OCI-LY1 (cell line): ENCODE measurements around the gene TBC1D5.

Experiments
- H2AFZ ChIP-seq: fragments of 200-600 bp; sonication (generic), shearing (Covaris generic); 2 replicates; pipeline ENCODE4 v1.6.0; 2014; ENCODE audit warnings: antibody characterized with exemption, mild to moderate bottlenecking, low read length
- H3F3A ChIP-seq: fragments of 200-600 bp; sonication (generic), shearing (Covaris generic); 2 replicates; pipeline ENCODE4 v1.6.0; 2014; ENCODE audit warnings: mild to moderate bottlenecking, antibody characterized with exemption, low read length, moderate library complexity; ENCODE audit not compliant: insufficient read depth
- H3K27ac ChIP-seq: fragments of 200-600 bp; sonication (generic); 2 replicates; pipeline ENCODE4 v1.5.1; 2014; ENCODE audit warnings: low read length, mixed run types, mild to moderate bottlenecking, low read depth; ENCODE audit not compliant: poor library complexity, severe bottlenecking
- H3K27me3 ChIP-seq: fragments of 200-600 bp; sonication (generic); 2 replicates; pipeline ENCODE4 v1.6.0; 2014; ENCODE audit warnings: antibody characterized with exemption, mild to moderate bottlenecking, low read length, moderate library complexity; ENCODE audit not compliant: insufficient read depth
- H3K36me3 ChIP-seq: fragments of 200-600 bp; sonication (generic); 2 replicates; pipeline ENCODE4 v1.6.1; 2014; ENCODE audit warnings: mild to moderate bottlenecking, antibody characterized with exemption, low read length, moderate library complexity, mixed read lengths; ENCODE audit not compliant: insufficient read depth
- H3K4me1 ChIP-seq: fragments of 200-600 bp; sonication (generic); 2 replicates; pipeline ENCODE4 v1.5.1; 2014; ENCODE audit warnings: mild to moderate bottlenecking, low read length, moderate library complexity; ENCODE audit not compliant: insufficient read depth, severe bottlenecking
- H3K4me2 ChIP-seq: fragments of 200-600 bp; sonication (generic), shearing (Covaris generic); 2 replicates; pipeline ENCODE4 v1.6.1; 2014; ENCODE audit warnings: low read length
- H3K4me3 ChIP-seq: fragments of 200-600 bp; sonication (generic); 2 replicates; pipeline ENCODE4 v1.5.1; 2014; ENCODE audit warnings: low read length, low read depth, mild to moderate bottlenecking, mixed read lengths; ENCODE audit not compliant: poor library complexity, severe bottlenecking
- H3K79me2 ChIP-seq: fragments of 200-600 bp; shearing (Covaris generic); 2 replicates; pipeline ENCODE4 v1.6.1; 2016; ENCODE audit warnings: mixed run types, low read length, mixed read lengths; ENCODE audit not compliant: insufficient read depth
- H3K9ac ChIP-seq: fragments of 200-600 bp; sonication (generic), shearing (Covaris generic); 2 replicates; pipeline ENCODE4 v1.6.1; 2014; ENCODE audit warnings: mild to moderate bottlenecking, low read length, mixed read lengths
- H3K9me2 ChIP-seq: fragments of 200-600 bp; sonication (generic), shearing (Covaris generic); 2 replicates; pipeline ENCODE4 v1.6.1; 2014; ENCODE audit warnings: low read depth, mild to moderate bottlenecking, low read length, mixed read lengths
- H3K9me3 ChIP-seq: fragments of 200-600 bp; shearing (Covaris generic); 2 replicates; pipeline ENCODE4 v1.6.1; 2014; ENCODE audit warnings: low read length, mixed read lengths
- H4K20me1 ChIP-seq: fragments of 200-600 bp; sonication (generic), shearing (Covaris generic); 2 replicates; pipeline ENCODE4 v1.6.0; 2016; ENCODE audit warnings: mild to moderate bottlenecking, low read length; ENCODE audit not compliant: insufficient read depth
- EZH2 ChIP-seq: fragments of 200-600 bp; sonication (generic), shearing (Covaris generic); IDR thresholded peaks from 2 replicates; pipeline ENCODE4 v1.8.0; 2017; ENCODE audit warnings: borderline replicate concordance, mixed run types, mild to moderate bottlenecking, antibody characterized with exemption, low read length, moderate library complexity, mixed read lengths
- TF ChIP-seq, protein P1 (sequence below): fragments of 200-600 bp; sonication (generic), shearing (Covaris generic); IDR thresholded peaks from 2 replicates; pipeline ENCODE4 v1.5.1; 2017; ENCODE audit warnings: mild to moderate bottlenecking, antibody characterized with exemption, low read length, moderate library complexity, mixed read lengths

The TBC1D5 gene

DNA sequence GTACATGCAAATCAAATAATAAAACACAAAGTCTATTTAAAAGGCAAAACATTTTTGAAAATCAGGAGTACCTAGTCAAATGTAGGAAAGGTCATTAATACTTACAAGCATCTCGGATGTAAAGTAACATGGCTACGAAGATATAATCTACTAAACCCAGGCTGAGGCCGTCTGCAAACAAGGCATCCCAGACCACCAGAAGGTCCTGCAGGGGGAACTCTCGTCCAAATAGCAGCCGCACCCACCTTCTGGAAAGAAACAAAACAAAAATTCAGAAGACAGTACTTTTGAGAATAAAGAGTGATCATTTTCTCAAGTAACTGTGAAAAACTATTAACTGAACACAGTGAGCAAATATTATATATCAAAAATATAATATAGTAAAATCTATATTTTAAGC lies 434.5 kb downstream of the TBC1D5 start:
- no peaks in the 10 kb centered on the region for H3K9me2 ChIP-seq
- no peak overlapping the region for H2AFZ ChIP-seq
- H3K9me3 ChIP-seq, result no peaks in the 10 kb centered on the region
- H3K27me3 ChIP-seq, result no peaks in the 10 kb centered on the region
- TF ChIP-seq, protein P1, sequence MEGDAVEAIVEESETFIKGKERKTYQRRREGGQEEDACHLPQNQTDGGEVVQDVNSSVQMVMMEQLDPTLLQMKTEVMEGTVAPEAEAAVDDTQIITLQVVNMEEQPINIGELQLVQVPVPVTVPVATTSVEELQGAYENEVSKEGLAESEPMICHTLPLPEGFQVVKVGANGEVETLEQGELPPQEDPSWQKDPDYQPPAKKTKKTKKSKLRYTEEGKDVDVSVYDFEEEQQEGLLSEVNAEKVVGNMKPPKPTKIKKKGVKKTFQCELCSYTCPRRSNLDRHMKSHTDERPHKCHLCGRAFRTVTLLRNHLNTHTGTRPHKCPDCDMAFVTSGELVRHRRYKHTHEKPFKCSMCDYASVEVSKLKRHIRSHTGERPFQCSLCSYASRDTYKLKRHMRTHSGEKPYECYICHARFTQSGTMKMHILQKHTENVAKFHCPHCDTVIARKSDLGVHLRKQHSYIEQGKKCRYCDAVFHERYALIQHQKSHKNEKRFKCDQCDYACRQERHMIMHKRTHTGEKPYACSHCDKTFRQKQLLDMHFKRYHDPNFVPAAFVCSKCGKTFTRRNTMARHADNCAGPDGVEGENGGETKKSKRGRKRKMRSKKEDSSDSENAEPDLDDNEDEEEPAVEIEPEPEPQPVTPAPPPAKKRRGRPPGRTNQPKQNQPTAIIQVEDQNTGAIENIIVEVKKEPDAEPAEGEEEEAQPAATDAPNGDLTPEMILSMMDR, result no peak
- no peak for TF ChIP-seq EZH2
- H3K79me2 ChIP-seq, result no peaks in the 10 kb centered on the region
- H4K20me1 ChIP-seq, result no peaks in the 10 kb centered on the region
- no peak overlapping the region for H3K9ac ChIP-seq
- H3K4me3 ChIP-seq, result no peak overlapping the region
- H3K27ac ChIP-seq, result no peak overlapping the region
- H3K4me2 ChIP-seq, result no peak overlapping the region
- H3K4me1 ChIP-seq, result no peaks in the 10 kb centered on the region
- H3K36me3 ChIP-seq, result no peaks in the 10 kb centered on the region
- H3F3A ChIP-seq, result no peaks in the 10 kb centered on the region

DNA sequence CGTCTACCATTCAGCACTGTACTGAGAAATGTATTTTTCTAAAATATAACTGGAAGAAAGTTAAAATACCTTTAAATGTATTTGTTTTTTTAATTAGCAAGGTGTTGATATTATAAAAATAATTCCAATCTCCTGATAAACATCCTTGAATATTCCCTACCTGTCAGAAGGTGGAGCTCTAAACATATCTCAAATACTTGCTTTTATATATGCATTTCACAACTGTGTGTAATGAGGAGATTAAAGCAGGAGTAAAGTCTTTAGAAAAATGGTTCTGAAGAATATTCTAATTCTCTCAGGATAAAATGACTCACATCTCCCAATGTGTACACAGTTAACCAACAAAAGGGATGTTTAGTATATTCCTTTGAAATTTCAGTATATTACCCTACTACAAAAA lies 434.9 kb downstream of the TBC1D5 start:
- Histone ChIP-seq H3K9me2 (no peaks in the 10 kb centered on the region), H3K27me3 (no peaks in the 10 kb centered on the region)
- TF ChIP-seq, protein P1, result peak; percentile 11; the same call in 1 of the 2 replicates
- no peak for TF ChIP-seq EZH2

DNA sequence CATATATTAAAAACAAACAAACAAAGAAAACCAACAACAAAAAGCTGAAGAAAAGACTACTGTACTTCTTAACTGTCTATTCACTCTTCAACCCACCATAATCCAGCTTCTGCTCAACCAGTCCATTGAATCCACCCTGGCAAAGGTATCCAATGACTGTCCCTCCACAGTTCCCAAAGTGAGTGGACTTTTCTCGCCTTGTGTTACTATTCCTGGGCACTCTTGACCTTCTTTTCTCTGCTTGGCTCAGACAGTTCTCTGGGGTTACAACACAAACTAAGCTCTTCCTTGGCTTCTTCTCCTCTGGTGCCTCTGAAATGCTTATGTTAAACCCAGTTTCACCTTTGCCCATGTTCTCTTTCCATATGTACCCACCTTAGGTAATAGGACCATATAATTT lies 437.5 kb downstream of the TBC1D5 start:
- H3K4me3 ChIP-seq, result no peak overlapping the region
- no peak overlapping the region for H2AFZ ChIP-seq
- TF ChIP-seq EZH2, result no peak
- TF ChIP-seq, protein P1, result no peak

More for the DNA sequence above, 434.9 kb downstream of the TBC1D5 start:
- Histone ChIP-seq H3K36me3 (no peaks in the 10 kb centered on the region), H3F3A (no peaks in the 10 kb centered on the region), H3K4me1 (no peaks in the 10 kb centered on the region), H3K4me2 (no peak overlapping the region), H3K4me3 (no peak overlapping the region), H2AFZ (no peak overlapping the region), H3K9me3 (no peaks in the 10 kb centered on the region), H3K9ac (no peak overlapping the region), H3K27ac (no peak overlapping the region), H4K20me1 (no peaks in the 10 kb centered on the region), H3K79me2 (no peaks in the 10 kb centered on the region)

More for the DNA sequence above, 437.5 kb downstream of the TBC1D5 start:
- no peaks in the 10 kb centered on the region for H4K20me1 ChIP-seq
- H3K9ac ChIP-seq, result no peak overlapping the region
- no peaks in the 10 kb centered on the region for H3F3A ChIP-seq
- no peaks in the 10 kb centered on the region for H3K79me2 ChIP-seq
- H3K9me2 ChIP-seq, result no peaks in the 10 kb centered on the region
- H3K9me3 ChIP-seq, result no peaks in the 10 kb centered on the region
- H3K27me3 ChIP-seq, result no peaks in the 10 kb centered on the region
- no peak overlapping the region for H3K4me2 ChIP-seq
- H3K27ac ChIP-seq, result no peak overlapping the region
- H3K36me3 ChIP-seq, result no peaks in the 10 kb centered on the region
- no peaks in the 10 kb centered on the region for H3K4me1 ChIP-seq
